ENCODE results near the gene SPATA46.

- TF ChIP-seq EZH2phosphoT487 (IDR thresholded peaks at IDR 0.05; ENCODE audit: low read length) (no peak), EZH2 (optimal IDR thresholded peaks at IDR 0.05; ENCODE audit: low read depth, low read length) (no peak), CTCF (IDR thresholded peaks at IDR 0.05; ENCODE audit: low read length) (no peak)
Observed at GRCh38 chr1:162383516-162383915, 6.9 kb upstream of the SPATA46 start.

Measured in MM.1S (cell line).